Measurements from ENCODE around the gene WDR64.
A peak's percentile ranks its signal among the peaks of the same experiment; 100 is the strongest.
"Not testable (repeated sequence)": the region's sequence is repeated elsewhere in the genome, so short reads cannot be mapped to it uniquely, and the experiment has no call there.

The WDR64 gene

DNA sequence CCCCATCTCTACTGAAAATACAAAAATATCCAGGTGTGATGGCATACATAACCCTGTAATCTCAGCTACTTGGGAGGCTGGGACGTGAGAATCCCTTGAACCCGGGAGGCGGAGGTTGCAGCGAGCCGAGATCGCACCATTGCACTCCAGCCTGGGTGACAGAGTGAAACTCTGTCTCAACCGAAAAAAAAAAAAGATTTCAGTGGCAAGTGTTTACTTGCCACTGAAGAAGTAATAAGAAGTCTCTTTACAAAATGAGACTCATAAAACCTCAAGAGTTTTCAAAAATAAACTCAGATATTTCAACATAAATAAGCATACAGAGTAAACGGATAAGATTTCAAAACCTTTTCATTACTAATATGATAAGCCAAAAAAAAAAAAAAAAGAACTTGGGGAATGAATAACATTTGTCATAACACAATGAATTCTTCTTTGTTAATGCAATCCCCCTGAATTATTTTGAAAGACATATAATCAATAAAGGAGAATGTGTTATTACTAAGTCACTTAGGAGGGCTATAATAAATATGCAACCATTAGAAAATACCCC, 161.8 kb downstream of the WDR64 start:
- DNase-seq = no peak

DNA sequence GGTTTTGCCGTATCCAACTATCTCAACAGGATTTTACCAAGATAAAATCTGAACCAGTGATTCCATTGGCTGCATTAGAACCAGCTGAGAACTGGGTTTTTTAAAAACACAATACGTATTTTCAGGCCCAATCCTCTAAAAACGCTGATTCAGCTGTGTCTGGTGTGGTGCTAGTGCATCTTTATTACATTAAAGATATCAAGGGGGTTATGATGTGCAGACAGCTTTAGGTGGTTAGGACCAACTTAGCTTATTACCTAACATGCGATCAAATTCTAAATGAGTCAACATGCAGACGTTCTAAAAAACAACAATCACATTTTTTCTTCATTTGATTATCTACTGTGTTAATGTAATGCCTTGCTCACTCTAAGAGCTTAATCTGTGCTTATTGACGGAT, 163.9 kb downstream of the WDR64 start:
- DNase-seq = no peak

GRCh38 chr1:241817331-241817792, 165.3 kb downstream of the WDR64 start:
- no peak for DNase-seq

DNA sequence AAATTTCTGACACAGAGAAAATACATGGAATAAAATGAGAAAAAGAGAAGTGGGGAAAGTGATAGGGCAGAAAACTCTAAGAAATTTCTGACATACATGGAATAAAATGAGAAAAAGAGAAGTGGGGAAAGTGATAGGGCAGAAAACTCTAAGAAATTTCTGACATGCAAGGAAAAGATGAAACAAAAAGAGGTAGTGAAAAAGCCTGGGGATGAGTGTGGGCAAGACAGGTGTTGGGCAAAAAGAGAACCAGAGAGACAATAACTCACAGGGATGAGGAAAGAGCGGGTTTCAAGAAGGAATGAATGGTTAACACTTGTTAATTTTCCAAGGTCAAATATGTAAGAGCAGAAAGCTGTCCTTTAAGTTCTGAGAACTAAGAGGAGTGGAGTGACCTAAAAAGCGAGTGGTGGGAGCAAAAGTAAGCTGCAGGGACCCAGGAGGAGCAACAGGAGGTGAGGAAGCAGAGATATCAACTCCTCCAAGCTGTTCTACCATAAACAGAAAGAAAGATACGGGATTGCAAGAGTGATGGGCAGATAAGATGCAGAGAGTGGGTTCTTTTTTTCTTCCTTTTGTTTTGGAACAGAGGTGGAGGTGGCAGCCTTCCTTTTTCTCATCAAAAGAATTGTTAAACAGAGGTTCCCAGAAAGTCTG, 166.0 kb downstream of the WDR64 start:
- no peak for DNase-seq

GRCh38 chr1:241819340-241819866, 167.3 kb downstream of the WDR64 start:
- no peak for DNase-seq

DNA sequence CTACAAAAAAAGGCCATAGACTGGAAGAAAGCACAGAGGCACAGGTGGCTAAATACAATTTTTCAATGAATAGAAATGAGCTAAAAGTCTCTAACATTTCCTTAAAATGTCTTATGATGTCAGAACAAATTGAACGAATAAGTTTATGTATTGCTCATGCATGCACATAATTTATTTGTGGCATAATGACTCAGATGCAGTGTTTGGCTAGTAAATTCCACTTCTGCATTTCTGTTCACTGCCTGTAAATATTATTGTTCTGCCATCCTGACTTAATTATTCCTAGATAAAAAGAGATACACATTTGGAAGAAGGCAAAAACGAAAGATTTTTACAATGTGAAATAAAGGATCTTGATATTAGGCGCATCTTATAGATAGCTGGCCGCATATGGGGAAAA, 169.3 kb downstream of the WDR64 start:
- DNase-seq = no peak

- DNase-seq = no peak
Observed at GRCh38 chr1:241822846-241823245, 170.8 kb downstream of the WDR64 start.

DNA sequence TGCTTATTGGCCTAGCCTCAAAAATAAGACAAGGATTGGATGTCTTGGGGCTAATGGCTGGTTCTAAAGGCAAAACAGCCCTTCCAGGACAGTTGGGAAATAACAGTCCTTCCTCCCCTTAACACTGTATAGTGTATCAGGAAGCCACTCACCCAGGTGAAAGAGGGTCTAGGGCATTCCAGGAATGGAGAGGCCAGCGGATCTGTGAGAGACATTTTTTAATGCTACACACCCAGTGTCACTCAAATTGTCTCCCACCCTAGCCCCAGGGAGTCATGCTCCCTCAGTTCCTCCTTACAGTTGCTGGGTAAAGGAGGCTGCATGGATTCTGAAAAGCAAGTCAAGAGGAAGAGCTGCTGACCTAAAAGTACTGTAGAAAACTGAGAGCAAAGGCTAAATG, 171.8 kb downstream of the WDR64 start:
- DNase-seq = no peak

- no peak for DNase-seq
Observed at GRCh38 chr1:241825581-241825980, 173.5 kb downstream of the WDR64 start.

- DNase-seq = not testable (repeated sequence)
Observed at GRCh38 chr1:241826613-241827012, 174.5 kb downstream of the WDR64 start.

- DNase-seq = no peak
Observed at GRCh38 chr1:241827264-241827663, 175.2 kb downstream of the WDR64 start.

DNA sequence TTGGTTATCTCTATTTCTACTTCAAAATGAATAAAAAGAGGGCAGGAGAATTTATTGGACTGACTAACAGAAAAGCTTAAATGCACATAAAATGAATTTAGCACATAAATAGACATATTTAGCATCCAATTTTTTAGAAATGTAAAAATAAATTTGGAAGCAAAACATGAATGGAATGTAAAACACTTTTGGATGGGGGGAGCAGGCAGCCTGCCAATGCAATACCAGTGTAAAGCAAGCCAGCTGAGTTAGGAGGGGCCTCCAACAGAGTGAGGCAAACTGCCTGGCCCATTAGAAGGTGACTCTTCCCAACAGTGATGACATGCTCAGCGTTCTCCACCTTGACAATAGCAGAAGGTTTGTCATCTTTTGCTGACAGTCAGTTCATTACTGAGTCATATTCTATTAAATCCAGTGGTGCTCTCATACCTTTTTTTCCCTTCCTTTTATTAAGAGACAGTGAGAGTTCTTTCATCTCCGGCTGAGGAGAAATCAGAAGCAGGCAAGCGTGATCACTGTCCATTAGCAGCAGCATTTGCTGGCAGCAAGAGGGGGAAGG, 176.5 kb downstream of the WDR64 start:
- no peak for DNase-seq

- no peak for DNase-seq
Observed at GRCh38 chr1:241829468-241829867, 177.4 kb downstream of the WDR64 start.

DNA sequence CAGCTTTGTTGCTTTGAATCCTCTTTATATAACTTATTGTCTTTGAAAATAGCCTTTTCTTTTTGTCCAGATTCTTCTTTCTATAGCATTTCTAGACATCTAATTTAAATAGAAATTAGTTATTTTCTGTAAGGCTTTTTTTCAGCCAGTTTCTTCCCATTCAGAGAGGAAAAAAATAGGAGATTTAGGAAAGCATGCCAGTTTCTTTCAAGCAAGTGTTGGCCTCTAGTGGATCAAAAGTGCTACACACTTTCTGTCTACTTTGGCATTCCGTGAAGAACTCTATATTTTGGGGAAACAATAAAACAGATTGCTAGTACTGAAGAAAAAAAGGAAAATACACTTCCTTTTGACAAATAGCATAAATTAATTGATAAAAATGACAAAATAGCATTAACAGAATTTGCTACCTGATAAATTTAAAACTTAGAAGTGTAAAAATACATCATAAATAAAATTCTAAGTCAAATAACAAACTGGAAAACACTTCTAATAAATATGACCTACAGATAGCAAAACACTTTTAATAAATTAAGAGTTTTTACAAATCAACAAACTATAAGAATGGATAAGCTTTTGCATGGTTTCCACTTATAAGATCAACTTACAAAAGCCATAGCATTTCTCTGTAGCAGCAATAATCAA, 182.8 kb downstream of the WDR64 start:
- no peak for DNase-seq

DNA sequence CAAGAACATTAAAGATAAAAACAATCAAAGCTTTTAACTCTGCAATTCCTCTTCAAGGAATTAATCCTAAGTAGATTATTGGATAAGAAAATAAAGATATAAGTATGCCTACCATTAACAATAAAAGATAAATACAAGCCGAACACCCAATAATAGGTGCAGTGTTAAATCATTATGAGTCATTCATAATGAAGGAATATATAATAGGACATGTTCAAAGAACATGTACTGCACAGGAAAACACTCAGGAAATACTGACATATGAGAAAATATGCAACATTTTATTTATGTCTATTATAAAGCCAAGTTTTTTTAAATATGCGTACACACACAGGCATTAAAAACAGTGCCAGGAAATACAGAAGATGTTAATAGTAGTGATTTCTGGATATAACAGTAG, 184.9 kb downstream of the WDR64 start:
- DNase-seq = no peak

DNA sequence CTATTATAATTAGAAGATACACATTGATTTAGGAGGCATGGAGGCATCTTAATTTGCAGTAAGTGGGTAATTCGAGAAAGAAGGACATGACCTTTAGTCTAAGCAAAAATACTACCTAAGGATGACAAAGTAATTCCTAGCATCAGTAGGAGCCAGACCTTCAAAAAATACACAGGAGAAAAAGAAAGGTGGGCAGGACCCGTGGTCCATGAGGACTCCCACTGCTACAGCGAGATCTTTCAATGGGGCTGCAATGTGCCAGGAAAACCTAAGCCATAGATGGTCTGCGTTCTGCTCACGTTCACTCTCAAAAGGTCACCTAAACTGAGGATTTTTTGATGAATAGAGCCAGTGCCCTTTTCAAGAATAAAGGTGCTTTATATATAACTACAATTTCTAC, 185.3 kb downstream of the WDR64 start:
- DNase-seq = no peak

- DNase-seq = peak; percentile 84
Observed at GRCh38 chr1:241837901-241838300, 185.8 kb downstream of the WDR64 start.

GRCh38 chr1:241838897-241839296, 186.8 kb downstream of the WDR64 start:
- no peak for DNase-seq

GRCh38 chr1:241839369-241839979, 187.4 kb downstream of the WDR64 start:
- peak; percentile 28 for DNase-seq

DNA sequence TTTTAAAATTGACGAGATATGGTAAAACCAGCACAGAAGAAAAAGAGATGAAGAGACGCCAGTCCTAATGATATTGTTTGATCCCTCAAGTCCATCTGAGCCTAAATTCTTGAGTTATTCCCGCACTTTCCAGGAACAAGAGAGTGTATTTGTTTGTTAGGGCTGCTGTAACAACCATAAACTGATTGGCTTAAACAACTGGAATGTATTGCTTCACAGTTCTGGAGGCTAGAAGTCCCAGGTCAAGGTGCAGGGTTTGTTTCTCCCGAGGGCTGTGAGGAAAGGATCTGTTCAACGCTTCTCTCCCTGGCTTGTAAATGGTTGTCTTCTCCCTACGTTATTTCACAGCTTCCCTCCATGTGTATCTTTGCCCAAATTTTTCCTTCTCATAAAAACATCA, 188.1 kb downstream of the WDR64 start:
- DNase-seq = no peak

DNA sequence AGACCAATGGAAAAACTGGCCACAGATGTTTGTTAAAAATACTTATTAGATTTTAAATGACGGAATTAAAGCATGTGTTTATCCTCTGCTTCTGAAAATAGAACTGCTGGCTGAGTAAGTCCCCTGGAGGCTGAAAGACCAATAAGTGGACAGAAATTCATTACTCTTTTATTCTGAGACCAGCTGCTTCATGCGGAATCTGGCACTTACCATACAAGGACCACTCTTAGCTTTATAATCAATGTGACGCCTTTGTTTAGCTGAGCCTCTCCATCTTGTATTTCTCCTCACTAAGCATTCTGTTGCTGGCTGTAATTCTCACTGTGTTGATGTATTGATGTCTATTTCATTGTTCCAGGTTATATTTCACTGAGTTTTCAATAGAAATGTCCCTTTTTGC, 189.6 kb downstream of the WDR64 start:
- no peak for DNase-seq

DNA sequence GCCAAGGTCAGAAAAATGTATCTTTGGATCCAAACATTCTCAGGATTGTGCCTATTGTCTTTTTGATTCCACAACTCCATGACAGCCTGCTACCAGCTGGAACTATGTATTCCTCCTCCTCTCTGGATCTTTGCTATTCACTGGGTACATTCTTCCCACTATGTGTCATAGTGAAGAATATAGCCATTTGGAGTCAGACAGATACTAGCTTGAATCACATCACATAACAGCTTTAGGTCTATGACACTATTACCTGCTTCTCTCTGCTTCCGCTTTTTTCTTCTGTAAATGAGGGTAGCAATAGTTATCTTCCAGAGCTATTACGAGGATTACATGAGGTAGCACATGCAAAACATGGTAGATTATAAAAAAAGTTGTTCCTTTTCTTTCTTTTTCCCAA, 190.5 kb downstream of the WDR64 start:
- DNase-seq = peak; percentile 16

GRCh38 chr1:241844593-241844992, 192.5 kb downstream of the WDR64 start:
- no peak for DNase-seq

DNA sequence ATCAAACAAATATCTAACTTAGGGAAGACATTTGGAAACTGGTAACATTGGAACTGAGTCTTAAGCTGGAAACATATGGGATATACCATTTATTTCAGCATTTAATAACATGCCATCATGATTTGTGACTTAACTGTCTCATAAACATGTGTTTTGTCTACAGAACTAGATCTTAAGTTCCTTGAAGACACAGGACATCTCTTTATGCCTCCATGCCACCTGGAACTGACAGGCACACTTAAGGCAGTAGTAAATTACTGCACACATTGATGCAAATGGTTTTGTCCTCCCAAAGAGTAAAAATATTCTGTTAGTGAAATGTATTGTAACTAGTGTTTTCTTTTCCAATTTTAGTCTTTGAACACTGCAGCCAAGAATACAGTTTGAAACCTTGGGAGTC, 194.3 kb downstream of the WDR64 start:
- DNase-seq = no peak

All from NCI-H226 (cell line).